Lung (tissue), 12 donors: ENCODE data around the gene CEP70. TPM values are rescaled to one million over a fixed set of nuclear protein-coding genes. Genes with fewer than 3 reads are reported as not detected.
"Not testable (repeated sequence)": the region's sequence is repeated elsewhere in the genome, so short reads cannot be mapped to it uniquely, and the experiment has no call there.

ENCODE experiments used
- ATAC-seq: fragments of 200-7000 bp; cut with Tn5 transposase; one replicate; pipeline ENCODE4 v1.9.1; 2020; ENCODE audit warnings: moderate number of reproducible peaks; ENCODE audit not compliant: insufficient read depth, low FRiP score
- DNase-seq, 3 donors: peaks; one replicate each; pipeline ENCODE4 v3.0.0-alpha.2; 2013 to 2017
- H3K27ac ChIP-seq, 2 donors: one replicate each; pipeline ENCODE4 v1.5.1; 2013; ENCODE audit warnings: mild to moderate bottlenecking in 2 of 2, moderate library complexity in 2 of 2, control low read depth in 1 of 2, inconsistent platforms in 1 of 2, low read depth in 1 of 2, low read length in 1 of 2
- H3K27me3 ChIP-seq, 3 donors: one replicate each; pipeline ENCODE4 v1.5.1; 2013; ENCODE audit warnings: low read length in 2 of 3; ENCODE audit not compliant: control insufficient read depth in 3 of 3, insufficient read depth in 3 of 3
- H3K36me3 ChIP-seq, 4 donors: one replicate each; pipeline ENCODE4 v1.5.1; 2013; ENCODE audit warnings: low read length in 4 of 4, mild to moderate bottlenecking in 1 of 4, moderate library complexity in 1 of 4; ENCODE audit not compliant: control insufficient read depth in 4 of 4, insufficient read depth in 4 of 4
- H3K4me1 ChIP-seq, 5 donors: one replicate each; pipeline ENCODE4 v1.5.1; 2013; ENCODE audit warnings: low read length in 5 of 5, mild to moderate bottlenecking in 2 of 5, moderate library complexity in 1 of 5; ENCODE audit not compliant: control insufficient read depth in 5 of 5, insufficient read depth in 5 of 5
- H3K4me3 ChIP-seq: one replicate; pipeline ENCODE4 v1.5.1; 2013; ENCODE audit warnings: mild to moderate bottlenecking, control low read depth, moderate library complexity
- H3K9ac ChIP-seq, 2 donors: one replicate each; pipeline ENCODE4 v1.5.1; 2013; ENCODE audit warnings: low read length in 2 of 2, control low read depth in 1 of 2; ENCODE audit not compliant: insufficient read depth in 1 of 2
- H3K9me3 ChIP-seq, 4 donors: one replicate each; pipeline ENCODE4 v1.5.1; 2013; ENCODE audit warnings: low read length in 3 of 4, mild to moderate bottlenecking in 1 of 4, moderate library complexity in 1 of 4; ENCODE audit not compliant: control insufficient read depth in 4 of 4, insufficient read depth in 3 of 4
- WGBS, 2 donors: extraction: QIAGEN DNeasy Blood & Tissue Kit; methylation state at CpG; one replicate each; pipeline ENCODE4 v1.1.7; 2013; 5-methylcytosine and 5-hydroxymethylcytosine counted together
- polyA plus RNA-seq, 2 donors: library from polyadenylated mRNA; stranded (reverse); fragments of 200-250 nt; gene quantifications; one replicate each; pipeline ENCODE4 v1.2.1, GENCODE V29; 2013
- total RNA-seq, 2 donors: library from RNA; depleted of rRNA in 1 of 2; stranded (reverse); fragments of >200 nt in 1 of 2; gene quantifications; one replicate each; pipeline ENCODE4 v1.2.1, GENCODE V29; 2014 to 2021
- TF ChIP-seq, protein P1 (sequence below): IDR thresholded peaks from 2 replicates; pipeline ENCODE4 v1.5.1; 2012; ENCODE audit warnings: mild to moderate bottlenecking; ENCODE audit errors: control extremely low read depth, extremely low read depth
- donor health status: control.
- donor health status: control.
- donor health status: Bipolar disorder and iron deficiency.
- donor health status: healthy.
- donor health status: DM: yes; HTN: yes; CAD: no.

The CEP70 gene
- total and polyA plus RNA-seq, 4 donors: 19.5 to 137 (median 32.5) TPM

DNA sequence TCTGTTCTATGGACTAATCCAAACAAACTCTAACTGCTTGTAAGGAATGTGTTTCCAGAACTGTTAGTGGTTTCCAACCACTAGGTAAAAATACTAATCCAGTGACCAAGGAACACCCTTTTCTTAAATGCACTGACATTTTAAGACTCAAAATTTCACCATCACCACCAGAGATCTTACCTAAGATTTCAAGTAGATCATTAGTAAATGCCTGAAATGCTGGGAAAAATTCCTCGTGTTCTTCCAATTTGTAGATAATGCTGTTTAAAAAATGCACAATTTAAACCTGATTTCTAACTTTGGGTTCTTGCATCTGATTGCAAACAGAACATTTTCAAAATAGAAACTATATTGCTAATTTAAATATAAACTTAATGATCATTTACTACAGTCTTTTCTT is 96.2 kb downstream of the CEP70 start:
- Histone ChIP-seq H3K9me3 (peaks cover 0 to 3% (median 1%) of the 10 kb centered on the region in 4 donors), H3K9ac (no peak overlapping the region), H3K27me3 (no peaks in the 10 kb centered on the region), H3K4me1 (peaks cover 0 to 15% (median 0%) of the 10 kb centered on the region in 5 donors), H3K27ac (no peak overlapping the region), H3K36me3 (peaks cover 4 to 8% (median 7%) of the 10 kb centered on the region in 4 donors), H3K4me3 (no peak overlapping the region)
- TF ChIP-seq, protein P1, sequence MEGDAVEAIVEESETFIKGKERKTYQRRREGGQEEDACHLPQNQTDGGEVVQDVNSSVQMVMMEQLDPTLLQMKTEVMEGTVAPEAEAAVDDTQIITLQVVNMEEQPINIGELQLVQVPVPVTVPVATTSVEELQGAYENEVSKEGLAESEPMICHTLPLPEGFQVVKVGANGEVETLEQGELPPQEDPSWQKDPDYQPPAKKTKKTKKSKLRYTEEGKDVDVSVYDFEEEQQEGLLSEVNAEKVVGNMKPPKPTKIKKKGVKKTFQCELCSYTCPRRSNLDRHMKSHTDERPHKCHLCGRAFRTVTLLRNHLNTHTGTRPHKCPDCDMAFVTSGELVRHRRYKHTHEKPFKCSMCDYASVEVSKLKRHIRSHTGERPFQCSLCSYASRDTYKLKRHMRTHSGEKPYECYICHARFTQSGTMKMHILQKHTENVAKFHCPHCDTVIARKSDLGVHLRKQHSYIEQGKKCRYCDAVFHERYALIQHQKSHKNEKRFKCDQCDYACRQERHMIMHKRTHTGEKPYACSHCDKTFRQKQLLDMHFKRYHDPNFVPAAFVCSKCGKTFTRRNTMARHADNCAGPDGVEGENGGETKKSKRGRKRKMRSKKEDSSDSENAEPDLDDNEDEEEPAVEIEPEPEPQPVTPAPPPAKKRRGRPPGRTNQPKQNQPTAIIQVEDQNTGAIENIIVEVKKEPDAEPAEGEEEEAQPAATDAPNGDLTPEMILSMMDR: no peak
- DNase-seq (no peak), ATAC-seq (no peak)
- WGBS, 2 donors: 87 to 91% methylated on average over 1 of the region's 1 CpG

DNA sequence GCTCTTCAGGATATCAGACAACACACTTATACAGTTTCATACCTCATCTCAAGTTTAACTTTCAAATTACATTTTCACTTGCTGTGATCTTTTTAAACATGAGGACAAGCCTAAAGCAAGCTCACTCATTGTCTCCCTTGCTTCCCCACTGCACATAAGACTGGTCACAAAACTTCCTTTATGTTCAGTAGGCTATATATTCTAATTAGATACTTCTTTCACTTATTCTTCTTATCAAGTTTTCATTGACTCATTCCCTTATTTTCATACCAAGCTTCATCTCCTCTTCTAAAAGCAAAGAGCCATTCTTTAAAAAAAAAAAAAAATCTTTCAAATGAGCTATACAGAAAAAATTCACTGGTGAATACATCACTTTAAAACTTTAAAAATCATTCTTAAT is 97.0 kb downstream of the CEP70 start:
- Histone ChIP-seq H3K9me3 (peaks cover 0 to 6% (median 3%) of the 10 kb centered on the region in 4 donors), H3K4me3 (no peak overlapping the region), H3K9ac (no peak overlapping the region), H3K4me1 (peaks cover 0 to 15% (median 0%) of the 10 kb centered on the region in 5 donors), H3K36me3 (peaks cover 4 to 8% (median 8%) of the 10 kb centered on the region in 4 donors), H3K27ac (no peak overlapping the region), H3K27me3 (no peaks in the 10 kb centered on the region)
- DNase-seq (no peak), ATAC-seq (no peak)
- TF ChIP-seq, protein P1: no peak

DNA sequence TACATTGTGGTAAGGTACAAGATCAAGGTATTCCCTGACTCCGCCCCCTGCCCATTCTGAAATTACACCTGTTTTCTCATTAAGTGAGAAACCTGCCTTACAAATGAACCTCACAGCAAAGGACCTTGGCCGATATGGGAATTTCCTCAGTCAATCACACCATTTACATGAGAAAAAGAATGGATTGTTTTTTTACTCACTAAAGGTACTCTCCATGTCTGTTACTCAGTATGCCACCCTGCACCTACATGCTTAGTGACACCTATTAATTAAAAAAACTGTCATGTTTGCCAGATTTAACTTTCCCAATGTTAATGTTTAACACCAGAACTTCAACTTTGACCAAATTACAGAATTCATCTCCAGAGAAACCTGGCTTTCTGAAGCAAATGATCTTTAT is 97.6 kb downstream of the CEP70 start:
- ATAC-seq (no peak), DNase-seq (no peak)
- no peaks in the 10 kb centered on the region for H3K27me3 ChIP-seq
- peak overlapping the region in 1 of 2 donors; percentile 4 for H3K27ac ChIP-seq
- TF ChIP-seq, protein P1: no peak
- no peak overlapping the region for H3K4me3 ChIP-seq
- no peak overlapping the region for H3K9ac ChIP-seq
- H3K36me3 ChIP-seq: peaks cover 4 to 8% (median 7%) of the 10 kb centered on the region in 4 donors
- 92% methylated on average over 2 of the region's 2 CpGs for WGBS, 2 donors
- H3K4me1 ChIP-seq: peaks cover 0 to 15% (median 0%) of the 10 kb centered on the region in 5 donors
- peaks cover 0 to 8% (median 4%) of the 10 kb centered on the region in 4 donors for H3K9me3 ChIP-seq

DNA sequence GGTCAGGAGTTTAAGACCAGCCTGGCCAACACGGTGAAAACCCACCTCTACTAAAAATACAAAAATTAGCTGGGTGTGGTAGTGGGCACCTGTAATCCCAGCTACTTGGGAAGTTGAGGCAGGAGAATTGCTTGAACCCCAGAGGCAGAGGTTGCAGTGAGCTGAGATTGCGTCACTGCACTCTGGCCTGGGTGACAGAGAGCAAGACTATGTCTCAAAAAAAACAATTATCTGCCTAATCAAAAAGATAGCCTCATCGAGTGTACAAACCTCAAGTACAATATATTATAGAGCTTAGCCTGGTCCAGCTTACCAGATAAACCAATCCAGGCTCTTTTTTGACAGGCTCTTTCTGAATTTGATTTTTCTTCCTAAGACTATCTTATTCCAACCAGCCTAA is 98.4 kb downstream of the CEP70 start:
- H3K27ac ChIP-seq, H3K27me3 ChIP-seq, H3K4me3 ChIP-seq, H3K9me3 ChIP-seq, H3K9ac ChIP-seq, H3K36me3 ChIP-seq, DNase-seq, ATAC-seq: not testable (repeated sequence)
- H3K4me1 ChIP-seq: peaks cover 0 to 15% (median 0%) of the 10 kb centered on the region in 5 donors
- 86 to 91% methylated on average over 3 of the region's 3 CpGs for WGBS, 2 donors
